ENCODE measurements around the gene ZNF358.

The ZNF358 gene

GRCh38 chr19:7564866-7565265, 49.0 kb downstream of the ZNF358 start:
- no peak for DNase-seq

- DNase-seq = no peak
These were observed 49.4 kb downstream of the ZNF358 start for GRCh38 chr19:7565332-7565731.

Data from femur (tissue), 1 donor.